HFFc6 (cell line): Measurements from ENCODE around the gene PPP5C. TPM values are rescaled to one million over a fixed set of nuclear protein-coding genes. Genes with fewer than 3 reads are reported as not detected.

ENCODE experiments used
- DNase-seq: peaks from one replicate; pipeline ENCODE4 v3.0.0-alpha.2; 2018
- H3K27ac Mint-ChIP-seq: 2 replicates; pipeline ENCODE4 v1.8.0; 2020; ENCODE audit warnings: mild to moderate bottlenecking, mixed read lengths
- H3K27me3 Mint-ChIP-seq: 2 replicates; pipeline ENCODE4 v1.8.0; 2021; ENCODE audit warnings: mild to moderate bottlenecking, moderate library complexity, mixed read lengths; ENCODE audit not compliant: insufficient read depth
- H3K36me3 Mint-ChIP-seq: 2 replicates; pipeline ENCODE4 v1.8.0; 2021; ENCODE audit warnings: low read depth, mixed read lengths
- H3K4me1 Mint-ChIP-seq: 2 replicates; pipeline ENCODE4 v1.8.0; 2020; ENCODE audit warnings: low read depth, mixed read lengths
- H3K4me3 Mint-ChIP-seq: 2 replicates; pipeline ENCODE4 v1.8.0; 2020; ENCODE audit warnings: mild to moderate bottlenecking, moderate library complexity, mixed read lengths
- H3K9me3 Mint-ChIP-seq: 2 replicates; pipeline ENCODE4 v1.8.0; 2020; ENCODE audit warnings: mild to moderate bottlenecking, mixed read lengths
- CTCF ChIP-seq: fragments of 200-600 bp; sonication (generic); IDR thresholded peaks from 2 replicates; pipeline ENCODE4 v1.5.0; 2021; ENCODE audit warnings: antibody characterized with exemption, mild to moderate bottlenecking
- total RNA-seq, 6 experiments: library from RNA; stranded (reverse); fragmentation: NEBNext Ultra II Directional; extraction: Animal tissue kit (Norgen Biotek cat#: 25700); gene quantifications; 2 replicates in 1 of 6; 3 replicates in 5 of 6; pipeline ENCODE4 v1.2.3, GENCODE V29; 2021

PPP5C gene
- total RNA-seq, 6 experiments from 2014 or later = 62.8 to 80.6 (median 76.3) TPM

- no peak for DNase-seq
- no peak for TF ChIP-seq CTCF
- no peak overlapping the region for H3K4me3 Mint-ChIP-seq
- no peak overlapping the region for H3K27ac Mint-ChIP-seq
- peaks cover 40% of the 10 kb centered on the region for H3K4me1 Mint-ChIP-seq
- peaks cover 22% of the 10 kb centered on the region for H3K27me3 Mint-ChIP-seq
- H3K9me3 Mint-ChIP-seq = no peaks in the 10 kb centered on the region
- peaks cover 5% of the 10 kb centered on the region; the same call in 1 of the 2 replicates for H3K36me3 Mint-ChIP-seq
Observed at GRCh38 chr19:46409191-46409590, 62.3 kb downstream of the PPP5C start.

GRCh38 chr19:46410205-46411087 is 63.6 kb downstream of the PPP5C start:
- no peaks in the 10 kb centered on the region for H3K9me3 Mint-ChIP-seq
- no peak overlapping the region for H3K27ac Mint-ChIP-seq
- H3K27me3 Mint-ChIP-seq = peaks cover 22% of the 10 kb centered on the region
- H3K4me3 Mint-ChIP-seq = peak overlapping the region; percentile 17; the same call in 1 of the 2 replicates
- no peak for DNase-seq
- H3K36me3 Mint-ChIP-seq = peaks cover 5% of the 10 kb centered on the region; the same call in 1 of the 2 replicates
- H3K4me1 Mint-ChIP-seq = peaks cover 33% of the 10 kb centered on the region
- TF ChIP-seq CTCF = no peak

- peaks cover 5% of the 10 kb centered on the region; the same call in 1 of the 2 replicates for H3K36me3 Mint-ChIP-seq
- no peaks in the 10 kb centered on the region for H3K9me3 Mint-ChIP-seq
- H3K4me1 Mint-ChIP-seq = peaks cover 42% of the 10 kb centered on the region
- 0 out of 2 replicates have a peak overlapping the region, but pooled peaks have one; percentile 26 for H3K27ac Mint-ChIP-seq
- H3K27me3 Mint-ChIP-seq = peaks cover 19% of the 10 kb centered on the region
- TF ChIP-seq CTCF = no peak
- DNase-seq = no peak
- H3K4me3 Mint-ChIP-seq = peak overlapping the region; percentile 86
Observed at GRCh38 chr19:46411088-46411924, 64.4 kb downstream of the PPP5C start.

- Mint-ChIP-seq H3K9me3 (no peaks in the 10 kb centered on the region), H3K4me1 (peaks cover 48% of the 10 kb centered on the region), H3K27ac (peak overlapping the region; percentile 45; the same call in 1 of the 2 replicates), H3K27me3 (peaks cover 19% of the 10 kb centered on the region), H3K36me3 (peaks cover 5% of the 10 kb centered on the region; the same call in 1 of the 2 replicates), H3K4me3 (peak overlapping the region; percentile 86)
- DNase-seq = no peak
- TF ChIP-seq CTCF = no peak; the same call in 1 of the 2 replicates
Observed at GRCh38 chr19:46411925-46412649, 65.2 kb downstream of the PPP5C start.

- peaks cover 47% of the 10 kb centered on the region for H3K4me1 Mint-ChIP-seq
- H3K9me3 Mint-ChIP-seq = no peaks in the 10 kb centered on the region
- H3K27ac Mint-ChIP-seq = peak overlapping the region; percentile 45
- TF ChIP-seq CTCF = no peak
- peaks cover 5% of the 10 kb centered on the region; the same call in 1 of the 2 replicates for H3K36me3 Mint-ChIP-seq
- H3K4me3 Mint-ChIP-seq = peak overlapping the region; percentile 86
- no peak for DNase-seq
- peaks cover 17% of the 10 kb centered on the region for H3K27me3 Mint-ChIP-seq
Observed at GRCh38 chr19:46412650-46413261, 65.9 kb downstream of the PPP5C start.
